Glutamatergic neuron (in vitro differentiated cells): ENCODE data around the gene NF1. TPM values are rescaled to one million over a fixed set of nuclear protein-coding genes. Genes with fewer than 3 reads are reported as not detected.

Experiments
- DNase-seq: peaks from one replicate; pipeline ENCODE4 v3.0.0; 2022
- H3K27ac Mint-ChIP-seq: one replicate; pipeline ENCODE4 v1.8.0; 2020; ENCODE audit warnings: mild to moderate bottlenecking, mixed read lengths, inconsistent platforms; ENCODE audit not compliant: unreplicated experiment
- H3K27me3 Mint-ChIP-seq: one replicate; pipeline ENCODE4 v1.8.0; 2020; ENCODE audit warnings: mild to moderate bottlenecking, moderate library complexity, mixed read lengths, inconsistent platforms; ENCODE audit not compliant: unreplicated experiment
- H3K36me3 Mint-ChIP-seq: one replicate; pipeline ENCODE4 v1.8.0; 2020; ENCODE audit warnings: mild to moderate bottlenecking, mixed read lengths, inconsistent platforms; ENCODE audit not compliant: unreplicated experiment
- H3K4me1 Mint-ChIP-seq: one replicate; pipeline ENCODE4 v1.8.0; 2020; ENCODE audit warnings: mild to moderate bottlenecking, low read depth, mixed read lengths, inconsistent platforms; ENCODE audit not compliant: unreplicated experiment
- H3K4me3 Mint-ChIP-seq: one replicate; pipeline ENCODE4 v1.8.0; 2020; ENCODE audit warnings: mild to moderate bottlenecking, mixed read lengths, inconsistent platforms; ENCODE audit not compliant: unreplicated experiment
- H3K9me3 Mint-ChIP-seq: one replicate; pipeline ENCODE4 v1.8.0; 2020; ENCODE audit warnings: mild to moderate bottlenecking, moderate library complexity, mixed read lengths, inconsistent platforms; ENCODE audit not compliant: unreplicated experiment
- CTCF ChIP-seq: fragments of 200-600 bp; sonication (generic); IDR thresholded peaks from one replicate; pipeline ENCODE4 v1.5.0; 2021; ENCODE audit not compliant: partially characterized antibody, unreplicated experiment
- total RNA-seq: library from RNA; stranded (reverse); fragmentation: NEBNext Ultra II Directional; extraction: Animal tissue kit (Norgen Biotek cat#: 25700); gene quantifications from one replicate; pipeline ENCODE4 v1.2.1, GENCODE V29; 2021; ENCODE audit not compliant: unreplicated experiment

Gene NF1
- total RNA-seq, 1 donor from 2014 or later, result 87.6 TPM

DNA sequence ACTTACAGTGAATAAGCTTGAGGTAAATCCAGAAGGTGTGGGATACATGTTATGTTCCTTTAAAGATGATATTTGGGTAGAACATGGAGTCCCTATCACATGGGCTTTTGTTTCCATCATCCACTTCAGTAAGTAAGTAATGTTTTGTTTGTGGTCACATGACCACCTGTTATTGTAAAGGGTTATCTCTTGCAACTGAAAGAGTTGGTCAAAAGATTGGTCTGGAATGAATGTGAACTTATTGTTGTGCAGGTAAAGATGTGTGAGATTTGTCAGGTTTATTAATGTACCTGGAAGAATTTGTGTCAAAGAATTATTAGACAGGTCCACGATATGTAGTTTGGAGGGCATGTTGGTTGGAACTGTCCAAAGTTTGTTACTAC, 200.7 kb downstream of the NF1 start:
- Mint-ChIP-seq H3K4me1 (peaks cover 6% of the 10 kb centered on the region), H3K36me3 (no peaks in the 10 kb centered on the region), H3K4me3 (no peak overlapping the region), H3K9me3 (peaks cover 1% of the 10 kb centered on the region), H3K27me3 (no peaks in the 10 kb centered on the region), H3K27ac (no peak overlapping the region)
- DNase-seq, result no peak
- TF ChIP-seq CTCF, result no peak

- H3K27ac Mint-ChIP-seq, result no peak overlapping the region
- H3K9me3 Mint-ChIP-seq, result peaks cover 1% of the 10 kb centered on the region
- TF ChIP-seq CTCF, result no peak
- no peaks in the 10 kb centered on the region for H3K27me3 Mint-ChIP-seq
- H3K4me1 Mint-ChIP-seq, result peaks cover 6% of the 10 kb centered on the region
- H3K36me3 Mint-ChIP-seq, result no peaks in the 10 kb centered on the region
- H3K4me3 Mint-ChIP-seq, result no peak overlapping the region
- no peak for DNase-seq
Observed at GRCh38 chr17:31296142-31296541, 201.4 kb downstream of the NF1 start.

- Mint-ChIP-seq H3K27ac (no peak within 1 kb of the TSS), H3K36me3 (no peaks in the 10 kb centered on the region), H3K4me3 (no peak within 1 kb of the TSS), H3K4me1 (peaks cover 6% of the 10 kb centered on the region), H3K27me3 (no peaks in the 10 kb centered on the region), H3K9me3 (peaks cover 1% of the 10 kb centered on the region)
- no peak for DNase-seq
- no peak for TF ChIP-seq CTCF
Observed at GRCh38 chr17:31297090-31297489, 202.3 kb downstream of the NF1 start, which contains the start of gene OMG. Gene OMG (minus strand): TSS chr17:31297239. CDS start chr17:31296331, 908 bp downstream.

DNA sequence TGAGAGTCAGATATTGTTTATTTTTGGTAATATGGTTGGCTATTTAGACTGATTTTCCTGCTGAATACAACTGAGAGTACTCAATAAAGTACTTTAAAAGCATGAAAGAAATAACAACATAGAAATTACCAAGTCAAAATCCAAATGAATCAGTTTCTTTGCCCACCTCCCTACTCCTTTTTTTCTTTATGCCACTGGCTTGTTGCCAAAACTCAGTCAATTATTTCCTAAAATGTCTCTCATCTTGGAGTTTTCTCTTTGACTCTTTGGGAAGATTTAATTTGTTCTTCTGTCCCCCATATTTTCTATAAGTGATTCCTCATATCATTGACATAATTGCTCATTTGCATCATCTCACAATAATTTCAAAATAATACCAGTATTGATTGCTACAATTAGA, 204.8 kb downstream of the NF1 start:
- Mint-ChIP-seq H3K9me3 (peaks cover 5% of the 10 kb centered on the region), H3K4me1 (peaks cover 6% of the 10 kb centered on the region), H3K36me3 (no peaks in the 10 kb centered on the region), H3K27me3 (no peaks in the 10 kb centered on the region), H3K27ac (no peak overlapping the region), H3K4me3 (no peak overlapping the region)
- no peak for DNase-seq
- TF ChIP-seq CTCF, result no peak

- Mint-ChIP-seq H3K4me3 (no peak overlapping the region), H3K27me3 (no peaks in the 10 kb centered on the region), H3K9me3 (peaks cover 4% of the 10 kb centered on the region), H3K27ac (no peak overlapping the region), H3K36me3 (no peaks in the 10 kb centered on the region), H3K4me1 (peaks cover 4% of the 10 kb centered on the region)
- no peak for TF ChIP-seq CTCF
- DNase-seq, result no peak
Observed at GRCh38 chr17:31307640-31308039, 212.9 kb downstream of the NF1 start.
